Skin epidermis (tissue), 12 donors: ENCODE results near the gene WDFY4.

ENCODE experiments used
- H3K27ac ChIP-seq, 21 experiments: fragments of 200-600 bp; sonication (generic) in 11 of 21; one replicate each; pipeline ENCODE4 v1.5.0; 2020; ENCODE audit warnings: mild to moderate bottlenecking in 3 of 21, inconsistent platforms in 2 of 21, moderate library complexity in 2 of 21
- H3K4me3 ChIP-seq, 7 experiments: fragments of 200-600 bp; sonication (generic) in 2 of 7; one replicate each; pipeline ENCODE4 v1.5.0; 2020; ENCODE audit warnings: inconsistent platforms in 2 of 7, mild to moderate bottlenecking in 2 of 7, moderate library complexity in 1 of 7

The WDFY4 gene

GRCh38 chr10:48684463-48684791 lies 246 bp upstream of the WDFY4 start:
- Histone ChIP-seq H3K27ac (peak overlapping the region in 10 of 21 experiments; percentile 59 to 87 (median 78)), H3K4me3 (peak overlapping the region in 1 of 7 experiments; percentile 6)

DNA sequence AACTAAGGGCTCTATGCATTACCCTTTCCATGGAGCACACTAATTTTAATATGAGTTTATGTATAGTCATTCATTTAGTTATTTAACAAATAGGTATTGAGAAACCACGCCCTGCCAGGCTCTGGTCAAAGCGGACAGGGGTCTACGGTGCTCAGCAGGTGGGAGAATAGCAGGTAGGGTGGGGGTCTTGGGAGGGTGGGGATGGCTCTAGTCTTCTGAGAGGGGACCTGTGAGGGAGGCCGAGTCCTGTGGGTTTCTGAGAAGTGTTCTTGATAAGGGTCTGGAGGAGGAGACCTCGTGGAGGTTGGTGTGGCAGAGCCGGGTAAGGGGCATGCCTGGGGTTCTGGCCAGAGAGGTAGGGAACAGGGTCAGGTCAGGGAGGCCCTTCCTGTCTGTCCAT lies 1.1 kb downstream of the WDFY4 start:
- H3K4me3 ChIP-seq = peak overlapping the region in 5 of 7 experiments; percentile 6 to 25 (median 16)
- H3K27ac ChIP-seq = peak overlapping the region in 10 of 21 experiments; percentile 9 to 87 (median 74)

GRCh38 chr10:48690791-48691660 lies 6.4 kb downstream of the WDFY4 start:
- no peak overlapping the region for H3K27ac ChIP-seq
- no peak overlapping the region for H3K4me3 ChIP-seq

DNA sequence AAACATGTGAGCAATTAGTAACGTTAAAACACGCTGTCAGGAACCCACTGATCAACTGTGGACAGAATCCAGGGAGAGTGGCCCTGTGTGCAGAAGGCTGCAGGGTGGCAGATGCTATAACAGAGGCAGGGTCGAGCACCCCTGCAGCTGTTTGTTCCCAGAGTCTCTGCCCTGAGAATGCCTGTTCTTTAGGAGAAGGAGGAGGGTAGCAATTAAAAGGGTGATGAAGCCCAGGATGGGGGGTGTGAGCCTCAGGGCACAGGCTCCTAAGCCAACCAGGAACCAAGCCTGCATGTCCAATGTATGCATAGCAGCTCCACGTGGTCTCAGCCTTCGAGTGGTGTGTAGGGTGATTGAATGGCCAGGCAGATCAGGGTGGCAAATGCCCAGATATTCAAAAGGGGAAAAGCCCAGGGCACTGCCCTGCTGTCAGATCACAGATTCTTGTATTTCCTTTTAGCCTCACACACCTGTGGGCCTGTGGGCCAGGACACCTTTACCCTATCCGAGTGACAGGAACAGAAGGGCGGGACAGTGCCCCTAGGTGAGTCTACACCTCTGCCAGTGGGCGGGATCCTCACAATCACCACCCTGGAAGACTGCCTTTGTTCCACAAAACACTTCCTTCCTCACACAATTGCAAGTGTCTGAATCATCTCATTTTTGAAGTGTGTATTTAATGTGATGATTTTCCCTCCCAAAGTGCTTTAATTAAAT lies 7.3 kb downstream of the WDFY4 start:
- H3K27ac ChIP-seq = no peak overlapping the region
- H3K4me3 ChIP-seq = no peak overlapping the region

GRCh38 chr10:48692748-48693147 lies 8.1 kb downstream of the WDFY4 start:
- no peak overlapping the region for H3K4me3 ChIP-seq
- H3K27ac ChIP-seq = no peak overlapping the region

DNA sequence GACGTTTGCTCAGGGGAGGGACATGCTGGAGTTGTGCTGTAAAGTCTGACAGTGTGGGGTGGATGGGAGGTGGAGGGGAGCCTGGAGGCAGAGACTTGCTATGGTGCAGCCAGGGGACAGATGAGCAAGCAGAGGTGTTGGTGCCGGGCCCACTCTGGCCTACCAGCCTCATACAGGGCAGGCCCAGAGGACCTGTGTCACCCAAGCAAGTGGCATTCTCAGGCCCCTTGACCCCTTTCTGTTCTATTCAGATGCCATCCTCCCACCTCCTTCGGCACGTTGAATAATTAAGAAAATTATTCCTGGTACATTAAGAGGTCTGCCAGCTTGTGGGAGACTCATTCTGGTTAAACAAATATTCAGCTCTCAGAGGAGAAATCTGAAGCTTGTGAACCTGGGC lies 8.5 kb downstream of the WDFY4 start:
- H3K27ac ChIP-seq = no peak overlapping the region

DNA sequence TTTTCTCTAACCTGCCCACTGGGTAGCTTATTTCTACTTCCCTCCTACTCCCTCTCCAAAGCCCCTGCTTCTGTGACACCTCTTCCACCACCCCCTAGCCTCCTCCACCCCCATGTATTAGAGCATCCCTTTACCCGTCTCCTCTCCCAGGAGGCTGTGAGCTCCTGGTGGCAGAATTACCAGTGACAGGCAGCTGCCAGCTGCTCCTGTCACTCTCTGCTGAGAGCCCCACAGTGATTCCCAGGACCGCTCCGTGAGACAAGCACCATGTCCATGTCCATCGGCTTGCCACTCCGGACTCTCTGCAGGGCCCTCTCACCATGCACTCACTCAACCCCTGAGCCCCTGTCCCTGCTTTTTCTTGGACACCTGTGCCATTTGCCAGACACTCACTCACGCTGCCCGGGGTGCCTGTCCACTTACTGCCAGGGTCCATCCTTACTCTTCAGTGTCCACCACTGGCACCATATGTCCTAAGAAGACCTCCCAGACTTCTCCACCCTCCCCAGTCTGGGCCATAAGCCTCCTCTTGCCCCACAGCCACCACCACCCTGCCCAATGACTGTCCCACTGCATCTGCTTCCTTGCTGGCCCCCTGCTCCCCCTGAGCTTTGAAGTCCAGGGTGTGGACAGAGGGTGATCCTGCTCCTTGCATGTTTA lies 9.8 kb downstream of the WDFY4 start:
- no peak overlapping the region for H3K4me3 ChIP-seq
- no peak overlapping the region for H3K27ac ChIP-seq

More for the DNA sequence above, 8.5 kb downstream of the WDFY4 start:
- H3K4me3 ChIP-seq = no peak overlapping the region

GRCh38 chr10:48695636-48696534 lies 11.2 kb downstream of the WDFY4 start:
- Histone ChIP-seq H3K27ac (peak overlapping the region in 1 of 21 experiments; percentile 23), H3K4me3 (no peak overlapping the region)

DNA sequence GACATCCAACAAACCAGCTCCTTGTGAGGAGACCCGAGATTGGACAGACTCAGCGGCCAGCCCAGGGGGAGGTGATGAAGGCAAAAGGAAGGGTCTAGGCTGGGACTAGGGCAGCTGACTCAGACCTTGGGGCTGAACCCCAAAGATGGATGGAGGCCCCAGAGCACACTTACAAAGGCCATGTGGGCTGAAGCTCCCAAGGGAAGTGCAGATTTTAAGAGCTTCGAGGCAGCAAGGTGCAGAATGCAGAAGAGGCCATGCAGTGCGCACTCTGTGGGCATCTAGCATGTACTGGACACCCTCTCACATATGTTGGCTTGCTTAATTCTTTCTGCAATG lies 11.8 kb downstream of the WDFY4 start:
- no peak overlapping the region for H3K4me3 ChIP-seq
- no peak overlapping the region for H3K27ac ChIP-seq

DNA sequence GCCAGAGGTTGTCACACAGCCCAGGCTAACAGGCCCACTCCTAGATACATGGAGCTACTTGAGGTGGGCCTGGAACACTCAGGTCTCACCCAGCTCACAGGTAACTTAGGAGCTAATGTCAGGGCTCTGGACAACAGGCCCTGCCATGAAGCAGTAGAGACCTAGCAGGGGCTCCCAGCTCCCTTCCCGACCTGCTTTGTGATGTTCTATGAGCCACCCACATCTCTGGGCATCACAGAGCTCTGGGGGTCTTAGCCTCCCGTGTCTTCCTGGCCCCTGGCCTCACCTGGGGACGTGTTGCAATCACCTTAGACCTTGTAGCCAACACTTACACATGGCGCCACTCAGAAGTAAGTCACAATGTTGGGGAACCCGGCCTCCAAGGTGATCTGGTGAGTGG lies 12.4 kb downstream of the WDFY4 start:
- no peak overlapping the region for H3K4me3 ChIP-seq

GRCh38 chr10:48697821-48698764 lies 13.4 kb downstream of the WDFY4 start:
- H3K27ac ChIP-seq = no peak overlapping the region

More for the DNA sequence above, 12.4 kb downstream of the WDFY4 start:
- H3K27ac ChIP-seq = no peak overlapping the region

DNA sequence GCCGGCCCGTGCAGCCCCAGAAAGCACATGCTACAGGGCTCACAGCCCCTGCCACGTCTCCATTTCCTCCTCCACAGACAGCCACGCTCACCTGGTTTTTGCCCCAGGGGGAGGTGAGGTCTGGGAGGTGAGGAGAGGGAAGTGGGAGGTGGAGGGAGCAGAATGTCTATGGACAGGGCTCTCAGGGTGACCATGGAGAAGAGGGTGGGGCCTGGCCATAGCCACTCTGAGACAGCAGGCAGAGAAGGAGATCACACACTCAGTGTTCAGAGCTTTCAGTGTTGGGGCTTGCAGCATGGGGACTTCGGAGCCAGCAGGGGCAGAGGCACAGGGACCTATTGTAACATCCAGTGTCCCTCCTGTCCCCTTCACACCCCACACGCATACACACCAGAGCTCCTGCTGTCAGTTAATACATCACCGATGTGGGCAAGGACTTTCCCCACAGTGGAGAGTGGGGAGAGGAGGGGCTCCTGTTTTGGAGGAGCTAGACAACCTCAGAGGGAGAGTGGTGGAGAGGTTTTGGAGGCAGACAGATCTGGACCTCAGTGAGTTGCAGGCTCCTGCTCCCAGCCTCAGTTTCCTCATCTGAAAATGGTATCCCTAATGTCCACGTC lies 14.4 kb downstream of the WDFY4 start:
- no peak overlapping the region for H3K4me3 ChIP-seq

More at GRCh38 chr10:48697821-48698764, 13.4 kb downstream of the WDFY4 start:
- no peak overlapping the region for H3K4me3 ChIP-seq

GRCh38 chr10:48700071-48700470 lies 15.4 kb downstream of the WDFY4 start:
- no peak overlapping the region for H3K27ac ChIP-seq
- H3K4me3 ChIP-seq = no peak overlapping the region

More for the DNA sequence above, 14.4 kb downstream of the WDFY4 start:
- no peak overlapping the region for H3K27ac ChIP-seq

DNA sequence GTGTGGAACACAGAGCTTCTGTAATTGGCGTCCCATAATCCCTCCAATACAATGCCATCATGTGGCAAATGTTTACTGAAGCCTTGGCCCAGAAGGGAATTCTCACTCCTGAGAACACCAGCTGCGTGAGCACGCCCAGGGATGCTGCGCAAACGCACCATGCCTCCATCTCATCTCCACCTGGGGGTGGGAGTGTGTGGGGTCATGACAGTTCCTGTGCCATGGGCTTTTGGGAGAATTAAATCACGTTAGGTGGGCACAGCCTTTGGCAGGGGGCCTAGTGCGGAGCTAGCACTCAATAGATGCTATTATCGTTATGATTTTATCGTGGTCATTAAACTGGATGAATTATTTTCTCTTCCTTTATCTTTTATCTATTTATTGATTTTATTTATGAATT lies 15.8 kb downstream of the WDFY4 start:
- H3K27ac ChIP-seq = no peak overlapping the region
- no peak overlapping the region for H3K4me3 ChIP-seq

- H3K4me3 ChIP-seq = no peak overlapping the region
- H3K27ac ChIP-seq = no peak overlapping the region
Observed at GRCh38 chr10:48701139-48701901, 16.6 kb downstream of the WDFY4 start.

DNA sequence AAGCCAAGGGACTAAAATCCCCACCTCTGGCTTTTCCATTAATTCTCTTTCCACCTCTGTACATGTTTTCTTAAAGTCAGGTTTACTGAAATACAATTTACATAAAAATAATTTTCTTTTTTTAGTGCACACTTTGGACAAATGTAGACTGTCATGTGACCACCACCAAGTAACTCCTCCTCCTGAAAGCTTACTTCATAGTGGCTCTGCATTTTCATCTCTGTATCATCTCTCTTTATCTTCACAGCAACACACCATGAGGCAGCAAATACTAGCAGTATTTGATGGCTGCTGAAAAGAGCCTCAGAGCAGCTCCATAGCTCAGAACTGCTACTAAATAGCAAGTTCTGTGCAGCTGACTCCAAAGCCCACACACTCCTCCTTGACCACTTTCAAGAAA lies 17.3 kb downstream of the WDFY4 start:
- Histone ChIP-seq H3K4me3 (no peak overlapping the region), H3K27ac (no peak overlapping the region)

DNA sequence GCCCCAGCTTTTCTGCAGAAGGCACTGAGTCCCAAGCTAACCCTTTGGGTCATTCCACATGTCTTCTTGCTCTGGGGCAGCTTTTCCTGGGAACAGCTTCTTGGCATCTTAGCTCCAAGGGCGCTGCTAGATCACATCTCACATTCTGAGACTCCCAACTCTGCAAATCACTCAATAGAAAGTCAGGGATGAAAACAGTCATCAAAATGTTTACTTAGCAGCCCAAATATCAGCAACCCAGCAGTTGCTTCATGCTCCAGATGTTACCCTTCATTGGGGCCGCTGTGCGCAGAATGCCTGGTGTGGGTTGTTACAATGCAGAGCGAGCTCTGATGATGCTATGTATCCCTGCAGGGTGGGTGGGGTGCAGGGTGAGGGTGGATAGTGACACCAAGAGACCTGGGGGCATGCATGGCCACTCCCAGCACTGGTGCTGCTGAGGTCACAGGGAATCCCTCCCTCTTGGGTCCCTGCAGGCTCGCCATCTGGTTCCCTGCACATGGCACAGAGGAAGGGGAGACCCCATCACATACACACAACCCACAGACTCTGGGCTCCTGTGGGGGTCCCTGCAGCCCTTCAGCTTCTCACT lies 19.0 kb downstream of the WDFY4 start:
- Histone ChIP-seq H3K4me3 (no peak overlapping the region), H3K27ac (peak overlapping the region in 1 of 21 experiments; percentile 0)
